K562 (cell line): ENCODE data around the gene CDC37.

Experiments
- EP300 ChIP-seq: IDR thresholded peaks from 2 replicates; pipeline ENCODE4 v1.6.1; 2012; ENCODE audit warnings: low read length, improper control_type of control experiment
- GMEB1 ChIP-seq: fragments of 250-450 bp; sonication (Bioruptor Pico); IDR thresholded peaks from 2 replicates; pipeline ENCODE4 v1.4.0; 2020; ENCODE audit warnings: mild to moderate bottlenecking
- MEIS2 ChIP-seq: fragments of 450-650 bp; IDR thresholded peaks from 2 replicates; pipeline ENCODE4 v1.6.1; 2014; ENCODE audit warnings: mild to moderate bottlenecking; ENCODE audit not compliant: partially characterized antibody
- RAD21 ChIP-seq, 2 experiments: fragments of 250-450 bp in 1 of 2; fragments of 450-650 bp in 1 of 2; sonication (Bioruptor Pico) in 1 of 2; formaldehyde crosslinking in 1 of 2; IDR thresholded peaks in 1 of 2; conservative IDR thresholded peaks in 1 of 2; 2 replicates each; pipeline versions ENCODE4 v1.4.0 to v1.8.0; 2020 to 2022; ENCODE audit warnings: mild to moderate bottlenecking in 2 of 2, moderate library complexity in 1 of 2
- RBM39 ChIP-seq: fragments of 200-400 bp; formaldehyde crosslinking; optimal IDR thresholded peaks from 2 replicates; pipeline ENCODE3; 2018; ENCODE audit warnings: low read depth, low read length
- THRA ChIP-seq: fragments of 450-650 bp; IDR thresholded peaks from 2 replicates; pipeline ENCODE4 v1.6.1; 2017; ENCODE audit warnings: mild to moderate bottlenecking, moderate library complexity
- UBTF ChIP-seq, 2 experiments: IDR thresholded peaks; 2 replicates each; pipeline ENCODE4 v1.6.1; 2012; ENCODE audit warnings: improper control_type of control experiment in 2 of 2, low read depth in 2 of 2, low read length in 2 of 2, borderline replicate concordance in 1 of 2
- ZNF512 ChIP-seq: IDR thresholded peaks from 2 replicates; pipeline ENCODE4 v1.6.1; 2016; ENCODE audit warnings: missing genetic modification characterization, missing compliant biosample characterization

GRCh38 chr19:10408511-10409283, 5.4 kb upstream of the CDC37 start:
- TF ChIP-seq RAD21 (CRISPR knock-in tag; conservative IDR thresholded peaks at IDR 0.05 in 1 of 2, IDR thresholded peaks at IDR 0.05 in 1 of 2), result no peak
- TF ChIP-seq EP300, result no peak
- no peak for TF ChIP-seq ZNF512 (tag)
- no peak for TF ChIP-seq THRA
- no peak for TF ChIP-seq GMEB1 (CRISPR knock-in tag)
- TF ChIP-seq RBM39, result no peak
- no peak for TF ChIP-seq MEIS2
- no peak for TF ChIP-seq UBTF (IDR thresholded peaks at IDR 0.05; ENCODE audit: borderline replicate concordance in 1 of 2, low read depth in 2 of 2, low read length in 2 of 2)
